BLaER1 (cell line): ENCODE results near the gene ST8SIA6.
"Not testable (repeated sequence)": the region's sequence is repeated elsewhere in the genome, so short reads cannot be mapped to it uniquely, and the experiment has no call there.

Source experiments
- H3K27ac ChIP-seq: shearing (Covaris generic); formaldehyde crosslinking; 2 replicates; pipeline ENCODE4 v1.8.1; 2022
- H3K27me3 ChIP-seq: shearing (Covaris generic); formaldehyde crosslinking; 2 replicates; pipeline ENCODE4 v1.8.1; 2022
- H3K36me3 ChIP-seq: shearing (Covaris generic); formaldehyde crosslinking; 2 replicates; pipeline ENCODE4 v1.8.1; 2022
- H3K4me1 ChIP-seq: shearing (Covaris generic); formaldehyde crosslinking; 2 replicates; pipeline ENCODE4 v1.8.1; 2022
- H3K4me2 ChIP-seq: shearing (Covaris generic); formaldehyde crosslinking; 2 replicates; pipeline ENCODE4 v1.8.1; 2022
- H3K4me3 ChIP-seq: shearing (Covaris generic); formaldehyde crosslinking; 2 replicates; pipeline ENCODE4 v1.8.1; 2022
- H3K9ac ChIP-seq: shearing (Covaris generic); formaldehyde crosslinking; 2 replicates; pipeline ENCODE4 v1.8.1; 2022
- H3K9me3 ChIP-seq: shearing (Covaris generic); formaldehyde crosslinking; 2 replicates; pipeline ENCODE4 v1.8.1; 2022
- H4K20me1 ChIP-seq: shearing (Covaris generic); formaldehyde crosslinking; 2 replicates; pipeline ENCODE4 v1.8.1; 2022
- Cebpa-rat ChIP-seq: shearing (Covaris generic); IDR thresholded peaks from 2 replicates; pipeline ENCODE4 v1.8.1; 2022

ST8SIA6 gene

GRCh38 chr10:17415046-17415658 is 39.2 kb downstream of the ST8SIA6 start:
- no peak for TF ChIP-seq Cebpa-rat
- no peak overlapping the region for H3K4me3 ChIP-seq

GRCh38 chr10:17414484-17414883 is 39.9 kb downstream of the ST8SIA6 start:
- Histone ChIP-seq H3K27me3 (no peaks in the 10 kb centered on the region), H3K4me2 (no peak overlapping the region), H3K9me3 (peaks cover 16% of the 10 kb centered on the region), H3K4me3 (no peak overlapping the region), H3K4me1 (peaks cover 13% of the 10 kb centered on the region; the same call in 1 of the 2 replicates), H4K20me1 (no peaks in the 10 kb centered on the region), H3K27ac (no peak overlapping the region), H3K9ac (no peak overlapping the region), H3K36me3 (no peaks in the 10 kb centered on the region)
- TF ChIP-seq Cebpa-rat, result no peak

More at GRCh38 chr10:17415046-17415658, 39.2 kb downstream of the ST8SIA6 start:
- no peak overlapping the region for H3K9ac ChIP-seq
- peaks cover 9% of the 10 kb centered on the region; the same call in 1 of the 2 replicates for H3K4me1 ChIP-seq
- no peaks in the 10 kb centered on the region for H4K20me1 ChIP-seq
- peaks cover 16% of the 10 kb centered on the region for H3K9me3 ChIP-seq
- H3K27ac ChIP-seq, result no peak overlapping the region
- H3K4me2 ChIP-seq, result no peak overlapping the region
- no peaks in the 10 kb centered on the region for H3K36me3 ChIP-seq
- no peaks in the 10 kb centered on the region for H3K27me3 ChIP-seq

DNA sequence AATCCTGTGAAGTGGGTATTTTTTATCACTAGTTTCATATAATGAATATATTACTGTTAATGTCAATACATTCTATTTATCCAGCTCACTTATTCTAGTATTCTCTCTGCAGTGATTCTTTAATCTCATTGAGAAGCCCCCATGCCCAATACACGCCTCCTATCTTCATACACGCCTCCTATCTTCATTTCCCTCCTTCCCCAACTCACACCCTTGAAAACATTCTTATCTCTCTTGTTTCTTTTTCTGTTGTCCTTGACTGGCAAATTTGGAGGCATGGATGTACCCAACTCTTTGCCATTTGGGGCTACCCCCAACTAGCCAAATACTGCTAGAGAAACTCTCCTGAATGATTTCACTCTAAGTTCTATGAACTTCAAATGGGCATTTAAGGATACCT is 40.5 kb downstream of the ST8SIA6 start:
- Histone ChIP-seq H3K9ac (no peak overlapping the region), H3K4me3 (no peak overlapping the region), H3K36me3 (no peaks in the 10 kb centered on the region), H3K9me3 (peaks cover 16% of the 10 kb centered on the region), H3K27ac (no peak overlapping the region), H3K27me3 (no peaks in the 10 kb centered on the region), H4K20me1 (no peaks in the 10 kb centered on the region), H3K4me2 (no peak overlapping the region), H3K4me1 (peaks cover 13% of the 10 kb centered on the region; the same call in 1 of the 2 replicates)
- TF ChIP-seq Cebpa-rat, result no peak

GRCh38 chr10:17412323-17412722 is 42.1 kb downstream of the ST8SIA6 start:
- Histone ChIP-seq H3K27me3 (no peaks in the 10 kb centered on the region), H3K4me3 (no peak overlapping the region), H3K36me3 (no peaks in the 10 kb centered on the region), H3K4me1 (peaks cover 13% of the 10 kb centered on the region; the same call in 1 of the 2 replicates), H3K4me2 (no peak overlapping the region), H3K27ac (no peak overlapping the region), H3K9me3 (peaks cover 4% of the 10 kb centered on the region), H3K9ac (no peak overlapping the region), H4K20me1 (no peaks in the 10 kb centered on the region)
- no peak for TF ChIP-seq Cebpa-rat

GRCh38 chr10:17410907-17411306 is 43.5 kb downstream of the ST8SIA6 start:
- H3K4me2 ChIP-seq, result no peak overlapping the region; the same call in 1 of the 2 replicates

GRCh38 chr10:17409170-17409733 is 45.1 kb downstream of the ST8SIA6 start:
- Histone ChIP-seq H4K20me1 (no peaks in the 10 kb centered on the region), H3K27ac (no peak overlapping the region), H3K27me3 (no peaks in the 10 kb centered on the region), H3K36me3 (no peaks in the 10 kb centered on the region), H3K4me1 (peaks cover 13% of the 10 kb centered on the region; the same call in 1 of the 2 replicates), H3K9me3 (no peaks in the 10 kb centered on the region), H3K4me3 (no peak overlapping the region), H3K4me2 (no peak overlapping the region), H3K9ac (no peak overlapping the region)
- no peak for TF ChIP-seq Cebpa-rat

More at GRCh38 chr10:17410907-17411306, 43.5 kb downstream of the ST8SIA6 start:
- Histone ChIP-seq H3K27ac (no peak overlapping the region), H3K9ac (no peak overlapping the region), H3K4me3 (no peak overlapping the region), H3K9me3 (no peaks in the 10 kb centered on the region), H4K20me1 (no peaks in the 10 kb centered on the region), H3K4me1 (peaks cover 13% of the 10 kb centered on the region; the same call in 1 of the 2 replicates), H3K36me3 (no peaks in the 10 kb centered on the region), H3K27me3 (no peaks in the 10 kb centered on the region)
- TF ChIP-seq Cebpa-rat, result no peak

- Histone ChIP-seq H3K36me3 (no peaks in the 10 kb centered on the region), H4K20me1 (no peaks in the 10 kb centered on the region), H3K4me2 (no peak overlapping the region), H3K4me3 (no peak overlapping the region), H3K9me3 (no peaks in the 10 kb centered on the region), H3K4me1 (peaks cover 13% of the 10 kb centered on the region; the same call in 1 of the 2 replicates), H3K27me3 (no peaks in the 10 kb centered on the region), H3K9ac (no peak overlapping the region), H3K27ac (no peak overlapping the region)
- no peak for TF ChIP-seq Cebpa-rat
Observed at GRCh38 chr10:17407047-17407446, 47.3 kb downstream of the ST8SIA6 start.

GRCh38 chr10:17406036-17406834 is 48.2 kb downstream of the ST8SIA6 start:
- no peaks in the 10 kb centered on the region for H3K9me3 ChIP-seq
- no peak for TF ChIP-seq Cebpa-rat
- no peaks in the 10 kb centered on the region for H3K36me3 ChIP-seq
- no peaks in the 10 kb centered on the region for H3K27me3 ChIP-seq
- no peaks in the 10 kb centered on the region for H4K20me1 ChIP-seq
- no peak overlapping the region for H3K4me3 ChIP-seq
- H3K9ac ChIP-seq, result no peak overlapping the region
- H3K4me2 ChIP-seq, result no peak overlapping the region
- H3K4me1 ChIP-seq, result peaks cover 13% of the 10 kb centered on the region; the same call in 1 of the 2 replicates
- no peak overlapping the region for H3K27ac ChIP-seq

- H3K4me2 ChIP-seq, result no peak overlapping the region
- no peak overlapping the region for H3K9ac ChIP-seq
- no peaks in the 10 kb centered on the region for H3K4me1 ChIP-seq
- H3K27me3 ChIP-seq, result no peaks in the 10 kb centered on the region
- H3K4me3 ChIP-seq, result no peak overlapping the region
- no peaks in the 10 kb centered on the region for H4K20me1 ChIP-seq
- H3K9me3 ChIP-seq, result no peaks in the 10 kb centered on the region
- H3K36me3 ChIP-seq, result no peaks in the 10 kb centered on the region
- H3K27ac ChIP-seq, result no peak overlapping the region
- TF ChIP-seq Cebpa-rat, result no peak
Observed at GRCh38 chr10:17403161-17403560, 51.2 kb downstream of the ST8SIA6 start.

GRCh38 chr10:17402040-17402439 is 52.4 kb downstream of the ST8SIA6 start:
- not testable (repeated sequence) for H3K4me2 ChIP-seq, H3K9me3 ChIP-seq, H4K20me1 ChIP-seq, H3K4me3 ChIP-seq, H3K9ac ChIP-seq, H3K27ac ChIP-seq, H3K27me3 ChIP-seq, H3K4me1 ChIP-seq, H3K36me3 ChIP-seq
